HL-60/S4 (cell line): Measurements from ENCODE around the gene KRTAP21-2.
"Not testable (repeated sequence)": the region's sequence is repeated elsewhere in the genome, so short reads cannot be mapped to it uniquely, and the experiment has no call there.

Source experiments
- in situ Hi-C: fragments of 300-500 bp; cut with MboI; formaldehyde crosslinking; loops from 2 replicates; pipeline ENCODE4 v1.14.3; 2022; ENCODE audit warnings: low sequenced_read_pairs

The KRTAP21-2 gene

DNA sequence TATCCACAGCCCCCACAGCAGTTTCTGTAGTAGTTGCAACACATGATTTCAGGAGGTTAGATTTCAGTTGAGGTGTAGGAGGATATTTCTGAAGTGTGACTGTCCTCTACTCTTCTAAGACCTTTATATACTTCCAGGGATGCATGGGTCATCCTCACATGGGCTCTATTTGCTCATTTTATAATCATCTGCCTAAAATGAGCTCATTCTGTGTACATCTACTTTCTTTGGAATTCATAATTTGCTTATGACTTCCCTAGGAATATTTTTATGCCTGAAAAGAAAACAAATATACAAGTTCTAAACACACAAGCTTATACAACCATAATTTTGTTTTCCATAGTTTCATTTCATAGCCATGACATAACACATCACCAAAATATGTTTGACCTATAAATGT, at the start of gene KRTAP21-2:
TSS of gene KRTAP21-2 (minus strand) at position 101 of the 400 bp plus-strand sequence. CDS start at position 44, 57 bp downstream.
- in situ Hi-C loops, result no loop called here

DNA sequence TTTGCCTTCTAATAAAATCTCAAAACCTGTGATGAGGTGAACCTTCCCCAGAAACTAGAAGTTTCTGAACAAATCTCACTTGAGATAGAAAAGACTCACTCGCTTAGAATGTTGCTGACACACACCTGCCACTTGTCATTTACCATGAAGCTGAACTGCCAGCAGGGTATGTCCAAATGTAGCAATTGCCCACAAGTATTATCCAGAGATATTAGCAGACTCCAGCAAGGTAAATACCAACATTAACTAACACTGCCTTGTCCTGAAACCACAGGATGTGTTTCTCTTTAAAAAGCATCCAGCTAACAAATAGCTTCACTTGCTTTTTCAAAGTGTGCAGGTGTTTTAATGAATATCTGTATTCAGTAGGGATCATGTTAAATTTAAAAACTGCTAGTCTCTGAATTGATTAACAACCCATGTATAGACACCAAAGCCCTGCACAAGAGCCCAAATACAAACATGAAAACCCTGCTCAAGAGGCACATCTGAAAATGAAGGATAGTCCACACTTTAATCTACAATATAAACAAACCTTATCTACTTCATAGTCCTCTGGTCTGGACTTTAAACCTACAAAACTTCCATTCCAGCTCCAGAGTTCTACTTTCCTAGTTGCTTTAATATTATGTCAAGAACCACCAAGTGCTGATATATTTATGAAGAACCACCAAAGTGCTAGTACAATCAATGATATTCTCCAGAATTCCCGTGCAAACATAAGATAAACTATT, 46.7 kb upstream of the KRTAP21-2 start:
- in situ Hi-C loops, result no loop called here

DNA sequence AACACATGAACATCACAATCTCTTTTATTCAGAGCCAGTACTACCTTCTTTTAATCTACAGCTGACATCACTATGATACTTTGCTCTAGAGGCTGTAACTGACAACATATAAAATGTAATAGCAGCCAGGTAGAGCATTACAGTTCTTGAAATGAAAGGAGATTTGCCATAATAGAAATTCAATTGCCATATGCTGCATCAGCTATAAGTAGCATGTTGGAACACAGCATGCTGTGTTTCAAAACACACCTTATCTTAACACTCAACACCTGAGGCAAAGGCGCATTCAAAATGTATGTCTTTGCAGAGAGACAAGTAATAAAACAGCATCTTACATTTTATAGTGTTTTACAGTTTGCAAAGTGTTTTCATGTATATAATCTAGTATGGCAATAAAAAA, 32.2 kb upstream of the KRTAP21-2 start:
- in situ Hi-C loops, result no loop called here

DNA sequence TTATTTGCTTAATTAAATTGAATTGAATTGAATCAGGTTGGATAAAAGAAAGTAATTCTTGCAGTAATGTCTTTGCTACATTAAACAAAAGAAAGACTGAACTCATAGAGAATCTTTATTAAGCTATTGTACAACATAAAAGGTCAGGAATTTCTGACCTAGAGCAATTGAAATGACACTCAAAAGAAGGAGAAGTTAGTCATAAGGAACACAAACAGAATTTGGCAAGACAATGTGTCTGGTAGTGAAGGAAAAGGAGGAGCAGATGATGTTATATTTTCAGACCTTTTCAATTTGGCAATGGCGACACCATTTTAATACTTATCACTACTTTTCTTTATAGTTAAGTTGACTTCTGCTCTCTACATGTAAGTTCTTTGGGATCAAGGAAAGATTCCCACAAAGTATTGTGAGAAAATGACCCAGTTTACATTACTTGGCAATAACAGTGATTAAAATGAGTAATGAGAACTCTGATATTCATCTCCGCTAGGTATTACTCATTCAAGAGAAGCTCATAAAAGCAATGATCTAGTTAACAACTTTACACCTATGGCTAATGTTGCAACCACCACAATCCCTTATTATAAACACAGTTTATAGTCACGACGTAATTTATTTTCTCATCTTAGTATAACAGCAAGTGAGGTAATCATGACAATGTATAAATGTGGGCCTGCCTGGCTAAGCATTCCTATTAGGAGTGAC, 22.8 kb upstream of the KRTAP21-2 start:
- in situ Hi-C loops, result no loop called here

DNA sequence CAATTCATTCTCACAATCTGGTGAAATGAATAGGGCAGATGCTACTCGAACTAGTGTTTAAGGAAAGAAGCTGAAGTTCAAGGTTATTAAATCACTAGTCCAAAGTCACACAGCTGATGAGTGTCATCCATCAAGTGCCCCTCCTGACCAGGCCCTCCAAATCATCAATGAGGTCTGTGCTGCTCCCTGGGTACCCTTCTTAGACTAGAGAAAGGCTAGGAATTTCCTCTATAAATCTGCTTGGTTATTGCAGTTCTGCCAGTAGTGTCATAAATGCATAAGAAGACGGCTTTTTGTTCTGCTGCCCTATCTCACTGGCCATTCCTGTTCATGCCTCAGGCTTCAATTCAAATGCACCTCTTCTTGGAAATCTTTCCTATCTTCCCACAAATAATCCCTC, 13.7 kb upstream of the KRTAP21-2 start:
- in situ Hi-C loops, result no loop called here

DNA sequence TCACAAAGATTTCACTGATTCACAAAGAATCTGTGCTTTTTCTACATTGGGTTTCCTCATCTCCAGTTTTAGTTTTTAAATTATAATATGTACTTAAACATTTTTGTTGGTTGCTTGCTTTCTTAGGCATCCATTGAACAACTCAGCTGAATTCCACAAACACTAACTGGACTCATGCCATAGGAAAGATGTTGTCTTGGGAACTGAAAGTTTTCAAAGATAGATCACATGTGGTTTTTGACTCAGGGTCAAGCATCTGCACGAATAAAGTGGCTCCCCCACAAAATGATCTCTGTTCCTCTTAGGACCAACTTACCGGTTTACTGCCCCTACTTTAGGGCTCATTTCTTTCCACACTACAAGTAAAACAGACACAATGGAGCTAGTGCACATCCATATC, 11.2 kb upstream of the KRTAP21-2 start:
- in situ Hi-C loops, result no loop called here

DNA sequence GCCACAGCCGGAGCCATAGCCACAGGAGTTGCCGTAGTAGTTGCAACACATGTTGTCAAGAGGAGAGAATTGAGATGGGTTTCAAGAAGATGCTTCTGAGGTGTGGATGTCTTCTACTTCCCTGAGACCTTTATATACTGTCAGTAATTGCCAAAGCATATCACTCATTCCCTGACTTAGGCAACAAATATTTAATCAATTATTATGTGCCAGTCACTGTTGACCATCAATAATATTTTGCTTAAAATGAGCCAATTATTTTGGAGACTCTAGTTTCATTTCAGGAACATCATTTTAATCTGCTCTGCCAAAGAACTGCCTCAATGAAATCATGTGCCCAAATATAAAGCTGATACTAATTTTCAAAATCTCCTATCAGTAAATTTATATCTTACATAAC, 8.3 kb upstream of the KRTAP21-2 start, which contains the start of gene KRTAP21-1:
TSS of gene KRTAP21-1 (minus strand) at position 101 of the 400 bp plus-strand sequence. CDS start at position 51, 50 bp downstream.
- in situ Hi-C loops, result not testable (repeated sequence)

DNA sequence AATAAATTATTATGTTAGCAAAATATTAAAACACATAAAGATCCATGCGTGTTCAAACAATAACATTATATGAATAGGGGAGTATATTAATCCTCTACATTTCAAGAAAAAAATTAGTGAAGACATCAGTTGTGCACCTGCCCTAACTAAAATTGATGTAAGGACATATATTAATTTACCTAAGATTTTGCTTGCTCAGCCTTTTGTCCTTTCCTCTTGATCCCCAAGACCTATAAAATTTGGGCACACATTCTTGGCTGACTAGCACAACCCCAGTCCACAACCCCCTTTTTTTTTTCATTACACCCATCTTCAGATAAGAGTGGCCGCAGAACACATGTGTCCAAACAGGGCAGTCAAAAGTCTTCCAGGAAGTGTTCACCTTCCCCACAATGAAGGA, 6.6 kb downstream of the KRTAP21-2 start:
- in situ Hi-C loops, result no loop called here

DNA sequence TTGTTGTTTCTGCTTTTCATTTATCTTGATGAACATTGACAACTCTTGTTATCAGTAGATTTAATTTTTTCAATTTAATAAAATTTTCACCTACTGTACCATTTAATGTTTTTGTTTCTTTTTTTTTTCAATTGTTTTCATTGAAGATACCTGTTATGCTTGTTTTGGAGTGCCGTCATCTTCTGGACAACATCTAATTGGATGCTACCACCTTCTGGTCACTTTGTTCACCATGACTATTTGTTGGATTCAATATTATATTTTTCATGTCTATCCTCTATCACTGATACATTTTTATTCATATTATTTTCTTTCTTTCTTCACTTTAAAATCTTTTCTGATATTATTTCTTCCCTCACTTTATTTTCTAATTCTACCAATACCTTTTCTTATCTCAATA, 14.0 kb downstream of the KRTAP21-2 start:
- in situ Hi-C loops, result no loop called here

DNA sequence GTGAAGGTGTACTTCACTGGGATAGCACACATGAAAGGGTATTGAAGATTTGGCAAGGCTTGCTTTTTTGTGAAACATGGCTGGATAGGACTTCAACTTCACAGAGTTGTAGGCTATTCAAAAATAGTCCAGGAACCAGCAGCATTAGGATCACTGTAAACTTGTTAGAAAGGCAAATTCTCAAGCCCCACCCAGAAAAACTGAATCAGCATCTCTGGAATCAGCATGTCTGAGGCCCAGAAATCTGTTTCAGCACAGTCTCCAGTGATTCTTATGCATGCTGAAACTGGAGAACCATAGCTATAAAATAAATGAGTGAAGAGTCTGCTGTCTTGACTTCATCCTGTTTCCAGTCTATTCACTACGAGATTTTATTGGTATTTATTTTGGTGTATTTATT, 20.3 kb downstream of the KRTAP21-2 start:
- in situ Hi-C loops, result no loop called here

DNA sequence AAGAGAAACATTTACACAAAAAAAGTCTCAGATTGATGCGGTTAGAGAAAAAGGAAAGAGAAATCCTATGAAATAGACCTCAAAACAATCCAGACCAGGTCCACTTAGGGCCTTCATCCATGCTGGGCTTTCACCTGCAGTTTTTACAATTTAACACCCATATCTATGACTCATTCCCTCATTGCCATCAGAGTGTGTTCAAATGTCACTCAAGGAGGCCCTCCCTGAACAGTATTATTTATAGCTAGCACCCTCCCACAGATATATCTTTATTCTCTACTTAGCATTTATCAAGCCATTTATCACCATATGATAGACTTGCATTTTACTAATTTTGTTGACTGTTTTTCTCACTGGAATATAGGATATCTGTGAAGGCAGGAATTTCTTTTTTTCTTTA, 27.7 kb downstream of the KRTAP21-2 start:
- in situ Hi-C loops, result no loop called here

DNA sequence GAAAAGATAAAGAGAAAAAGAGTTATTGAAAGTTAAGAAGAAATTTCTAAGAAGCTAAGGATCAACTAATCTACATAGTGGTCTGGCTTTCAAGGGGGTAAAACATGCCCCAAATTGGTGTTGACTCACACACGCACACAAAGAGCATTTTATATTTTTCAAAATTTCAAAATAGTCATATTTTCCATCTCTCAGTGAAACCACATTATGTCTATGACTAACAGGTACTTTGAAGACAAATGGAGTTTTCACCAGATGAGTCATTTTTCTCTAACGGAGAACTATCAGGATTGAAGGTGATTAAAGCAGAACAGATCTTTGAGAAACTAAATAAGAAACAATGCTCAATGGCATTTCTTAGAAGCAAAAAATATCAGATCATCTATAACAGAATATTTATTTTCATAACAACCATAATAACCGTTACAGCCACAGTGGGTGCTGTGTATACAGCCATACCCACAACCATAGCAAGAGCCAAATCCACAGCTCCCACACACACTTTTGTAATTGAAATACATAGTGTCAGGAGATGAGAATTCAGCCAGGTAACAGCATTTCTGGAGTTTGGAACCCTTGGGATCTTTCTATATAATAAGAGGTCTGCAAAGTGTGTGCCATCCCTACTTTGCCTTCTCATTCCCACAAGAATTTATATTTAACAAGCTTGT, 28.7 kb downstream of the KRTAP21-2 start, which contains the start of gene KRTAP21-3:
TSS of gene KRTAP21-3 (minus strand) at position 539 of the 671 bp plus-strand sequence. CDS start at position 521, 18 bp downstream.
- in situ Hi-C loops, result no loop called here

DNA sequence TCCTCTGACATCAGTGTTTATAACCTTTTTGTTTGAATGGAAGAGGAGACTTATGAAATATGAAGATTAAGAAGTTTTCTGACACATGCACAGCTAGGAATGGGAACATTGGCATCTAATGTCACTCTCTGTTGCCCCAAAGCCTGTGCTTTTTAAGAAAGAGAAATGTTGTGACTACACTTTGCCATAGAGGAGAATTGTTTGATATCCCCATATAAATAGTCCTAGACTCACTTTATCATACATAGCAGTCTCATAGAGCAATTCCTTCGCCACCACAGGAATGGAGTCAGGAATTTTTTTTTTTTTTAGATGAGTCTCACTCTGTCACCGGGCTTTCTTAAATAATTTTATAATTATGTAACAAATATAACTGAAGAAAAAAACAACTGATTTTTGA, 30.0 kb downstream of the KRTAP21-2 start:
- in situ Hi-C loops, result no loop called here

DNA sequence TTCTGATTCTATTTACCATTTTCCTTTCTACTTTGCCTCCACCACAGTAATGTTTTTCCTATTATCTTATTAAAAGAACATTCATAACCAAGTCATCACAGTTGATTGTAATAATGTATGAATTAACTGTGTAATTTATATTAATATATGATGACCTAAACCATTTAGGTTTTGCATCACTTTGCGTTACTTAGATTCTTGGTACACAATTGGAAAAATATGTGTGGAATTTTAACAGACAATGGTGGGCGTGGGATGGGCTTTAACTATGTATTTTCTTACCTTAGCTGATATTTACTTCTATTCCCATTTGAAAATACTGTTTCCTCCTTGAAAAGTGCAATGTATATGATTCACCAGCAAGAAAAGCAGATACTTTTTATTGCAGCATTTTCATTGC, 32.1 kb downstream of the KRTAP21-2 start:
- in situ Hi-C loops, result no loop called here

DNA sequence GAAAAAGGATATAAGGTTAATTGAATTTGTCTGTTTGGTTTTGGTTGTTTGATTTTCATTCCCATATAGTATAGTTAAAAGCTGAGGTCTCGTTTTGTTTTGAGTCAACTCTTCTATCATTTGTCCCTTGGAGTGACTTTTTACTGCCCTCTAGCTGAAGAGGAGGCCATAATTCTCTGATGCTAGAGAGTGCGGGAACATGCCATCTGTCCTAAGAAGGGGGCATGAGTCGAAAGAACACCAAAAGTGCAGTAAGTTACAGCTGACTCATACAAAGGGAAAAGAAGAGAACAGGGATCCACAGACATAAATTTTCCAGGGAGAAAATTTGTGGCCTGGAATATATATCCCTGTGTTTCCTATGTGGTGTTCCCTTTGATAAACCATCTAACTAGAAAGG, 32.6 kb downstream of the KRTAP21-2 start:
- in situ Hi-C loops, result no loop called here

DNA sequence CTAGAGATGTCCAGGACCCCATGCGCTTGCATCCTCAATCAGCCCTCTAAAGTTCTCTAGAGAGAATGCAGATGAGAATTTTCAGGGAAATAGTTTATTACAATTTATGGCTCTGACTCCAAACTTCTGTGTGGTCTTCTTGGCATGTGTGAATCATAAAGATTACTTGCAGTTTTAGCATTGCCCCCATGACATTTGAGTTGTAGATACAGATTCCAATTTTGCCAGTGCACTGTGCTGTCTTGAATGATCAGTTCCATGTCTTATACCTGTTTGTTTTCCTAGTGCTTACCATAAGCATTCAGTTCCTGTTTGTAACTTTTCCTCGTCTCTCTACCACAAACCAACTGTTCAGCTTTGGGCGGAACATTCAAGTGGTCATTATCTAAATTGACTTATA, 33.3 kb downstream of the KRTAP21-2 start:
- in situ Hi-C loops, result no loop called here

DNA sequence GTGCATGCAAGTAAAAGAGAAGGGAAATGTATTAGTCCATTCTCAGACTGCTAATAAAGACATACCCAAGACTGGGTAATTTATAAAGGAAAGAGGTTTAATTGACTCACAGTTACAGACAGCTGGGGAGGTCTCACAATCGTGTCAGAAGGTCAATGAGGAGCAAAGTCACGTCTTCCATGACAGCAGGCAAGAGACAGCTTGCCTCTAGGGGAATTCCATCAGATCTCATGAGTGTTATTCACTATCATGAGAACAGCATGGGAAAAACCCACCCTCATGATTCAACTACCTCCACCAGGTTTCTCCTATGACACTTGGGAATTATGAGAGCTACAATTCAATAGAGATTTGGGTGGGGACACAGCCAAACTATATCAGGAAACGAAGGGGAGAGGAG, 36.6 kb downstream of the KRTAP21-2 start:
- in situ Hi-C loops, result no loop called here

DNA sequence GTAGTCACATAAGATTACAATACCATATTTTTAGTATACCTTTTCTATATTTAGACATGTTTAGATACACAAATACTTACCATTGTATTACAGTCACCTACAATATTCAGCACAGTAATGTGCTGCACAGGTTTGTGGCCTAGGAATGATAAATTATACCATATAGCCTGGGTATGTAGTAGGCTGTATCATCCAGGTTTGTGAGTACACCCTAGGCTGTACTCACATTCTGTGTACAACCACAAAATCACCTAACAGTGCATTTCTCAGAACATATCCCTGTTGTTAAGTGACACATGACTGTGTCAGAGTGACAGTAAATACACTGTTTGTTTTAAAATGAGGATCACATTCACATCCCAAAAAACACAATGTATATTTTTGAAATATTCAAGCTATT, 39.6 kb downstream of the KRTAP21-2 start:
- in situ Hi-C loops, result no loop called here
